ENCODE measurements around the gene NUDT4B.
"Not testable (repeated sequence)": the region's sequence is repeated elsewhere in the genome, so short reads cannot be mapped to it uniquely, and the experiment has no call there.

The NUDT4B gene

DNA sequence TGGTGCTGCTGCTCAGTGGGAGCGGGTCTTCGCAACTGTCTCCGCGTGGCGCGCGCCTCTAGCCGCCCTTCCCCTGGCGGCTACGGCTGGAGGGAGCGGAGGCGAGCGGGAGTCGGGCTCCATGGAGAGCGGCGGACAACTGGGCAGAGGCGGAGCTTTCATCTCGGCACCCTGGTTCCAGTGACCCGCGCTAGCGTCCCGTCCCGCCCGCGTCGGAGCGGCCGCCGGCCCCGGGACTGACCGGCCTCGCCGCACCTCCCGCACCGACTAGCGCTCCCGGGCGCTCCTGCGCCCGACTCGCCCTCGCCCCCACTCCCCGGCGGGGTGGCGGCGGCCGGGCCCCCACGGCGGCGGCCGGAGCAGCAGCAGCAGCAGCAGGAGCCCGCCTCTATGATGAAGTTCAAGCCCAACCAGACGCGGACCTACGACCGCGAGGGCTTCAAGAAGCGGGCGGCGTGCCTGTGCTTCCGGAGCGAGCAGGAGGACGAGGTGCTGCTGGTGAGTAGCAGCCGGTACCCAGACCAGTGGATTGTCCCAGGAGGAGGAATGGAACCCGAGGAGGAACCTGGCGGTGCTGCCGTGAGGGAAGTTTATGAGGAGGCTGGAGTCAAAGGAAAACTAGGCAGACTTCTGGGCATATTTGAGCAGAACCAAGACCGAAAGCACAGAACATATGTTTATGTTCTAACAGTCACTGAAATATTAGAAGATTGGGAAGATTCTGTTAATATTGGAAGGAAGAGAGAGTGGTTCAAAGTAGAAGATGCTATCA is at the start of gene NUDT4B:
TSS of gene NUDT4B (plus strand) at position 212 of the 772 bp plus-strand sequence. CDS start at position 391, 179 bp downstream.
- not testable (repeated sequence) for DNase-seq (ENCODE audit: low read depth in 2 of 2)

DNA sequence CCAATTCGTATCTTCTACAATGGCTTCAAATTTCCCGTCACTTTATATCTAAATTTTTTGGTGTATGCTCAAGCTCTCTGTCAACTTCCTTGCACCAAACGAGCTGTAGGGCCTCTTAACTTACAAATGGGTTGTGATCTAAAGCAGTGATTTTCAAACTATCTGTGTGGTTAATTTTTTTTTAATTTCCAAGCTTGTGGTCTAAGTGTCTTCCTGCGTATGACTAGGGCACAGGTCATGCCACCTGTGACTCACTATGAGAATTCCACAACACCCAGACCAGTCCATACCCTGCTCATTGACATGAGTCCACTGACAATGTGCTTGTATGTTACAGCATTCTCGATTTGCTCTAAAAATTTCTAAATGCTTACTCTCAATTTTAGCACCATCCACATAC is 49.2 kb upstream of the NUDT4B start:
- DNase-seq (ENCODE audit: low read depth in 2 of 2), result not testable (repeated sequence)

DNA sequence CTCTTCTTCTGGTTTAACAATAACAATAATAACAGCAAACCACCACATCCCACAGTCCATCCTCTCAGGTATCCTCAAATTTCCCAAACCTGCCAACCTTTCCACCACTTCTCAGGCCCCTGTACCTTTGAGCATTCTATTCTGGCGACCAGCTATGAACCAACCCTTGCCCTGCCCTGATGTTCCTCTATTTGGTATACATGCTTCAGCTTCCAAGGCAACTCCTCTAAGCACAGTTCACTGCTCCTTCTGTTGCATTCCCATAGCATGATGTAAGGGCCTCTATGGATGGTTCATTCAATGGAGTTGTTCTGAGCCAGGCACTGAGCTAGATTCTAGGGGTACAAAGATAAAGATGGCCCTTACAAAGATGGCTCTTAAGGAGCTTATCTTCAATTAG is 46.3 kb upstream of the NUDT4B start:
- not testable (repeated sequence) for DNase-seq (ENCODE audit: low read depth in 2 of 2)

- not testable (repeated sequence) for DNase-seq (ENCODE audit: low read depth in 2 of 2)
Observed at GRCh38 chr1:148703973-148704591, 44.5 kb upstream of the NUDT4B start.

DNA sequence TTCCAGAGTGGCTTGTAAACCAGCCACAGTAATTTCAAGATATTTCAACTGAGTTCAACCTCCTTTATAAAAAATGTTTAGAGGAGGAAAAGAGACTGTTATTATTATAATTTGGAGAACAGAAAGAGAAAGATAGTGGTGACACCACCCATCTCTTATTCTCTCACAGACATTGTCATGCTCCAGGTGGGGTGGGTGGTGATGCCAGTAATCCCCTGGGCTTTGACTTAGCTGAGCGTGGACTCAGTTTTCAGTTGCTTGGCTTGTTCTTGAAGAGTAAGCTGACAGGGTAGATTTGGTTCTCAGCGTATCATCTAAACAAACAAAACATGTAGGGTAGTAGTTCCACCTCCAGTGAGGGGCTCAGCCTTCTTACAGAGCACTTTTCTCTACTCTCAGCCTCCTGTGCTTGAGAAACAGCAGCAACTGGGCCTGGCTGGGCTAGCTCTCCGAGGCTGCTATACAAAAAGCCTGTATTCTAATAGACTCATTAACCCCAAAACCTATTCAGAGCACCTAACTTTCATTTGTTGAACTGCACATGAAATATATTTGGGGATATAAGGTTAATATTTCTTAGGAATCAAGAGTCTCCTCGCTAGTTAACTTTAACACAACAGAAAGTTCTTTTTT is 43.1 kb upstream of the NUDT4B start:
- DNase-seq (ENCODE audit: low read depth in 2 of 2), result not testable (repeated sequence)

GRCh38 chr1:148708779-148709333 is 39.7 kb upstream of the NUDT4B start:
- not testable (repeated sequence) for DNase-seq (ENCODE audit: low read depth in 2 of 2)

DNA sequence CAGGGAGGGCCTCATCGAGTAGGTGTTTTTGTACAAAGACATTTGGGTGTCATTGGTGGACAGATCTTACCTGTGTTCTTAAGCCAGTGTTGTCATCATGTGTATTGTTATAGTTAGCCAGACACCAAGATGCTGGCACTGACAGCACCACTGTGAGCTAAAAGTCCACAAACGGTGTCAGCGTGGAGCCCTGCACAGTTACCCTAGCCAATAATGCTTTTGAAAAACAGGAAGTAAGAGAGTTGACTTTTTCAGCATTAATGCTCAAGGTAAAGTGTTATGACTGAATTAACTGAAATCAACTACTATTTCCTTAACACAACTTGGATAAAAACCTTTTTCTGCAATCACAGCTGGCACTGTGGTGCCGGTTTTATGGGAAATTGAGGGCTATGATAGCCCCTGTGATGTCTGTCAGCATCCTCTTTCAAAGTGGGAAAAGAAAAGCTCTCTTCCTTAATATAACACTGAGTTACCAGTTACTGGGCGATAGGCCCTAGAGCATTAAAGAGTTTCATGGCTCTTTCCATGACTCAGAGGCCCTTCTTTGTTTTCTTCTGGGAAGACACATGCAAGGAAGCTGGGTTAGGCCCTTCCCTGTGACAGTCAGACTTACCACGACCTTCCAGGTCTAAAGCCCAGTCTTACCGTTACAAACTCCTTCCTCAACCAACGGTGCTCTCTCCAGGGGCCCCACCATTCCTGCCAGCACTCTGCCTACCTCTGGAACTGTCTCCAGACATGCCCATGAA is 37.6 kb upstream of the NUDT4B start:
- DNase-seq (ENCODE audit: low read depth in 2 of 2), result not testable (repeated sequence)

- DNase-seq (ENCODE audit: low read depth in 2 of 2), result not testable (repeated sequence)
Observed at GRCh38 chr1:148712353-148712752, 36.2 kb upstream of the NUDT4B start.

GRCh38 chr1:148715518-148715917 is 33.1 kb upstream of the NUDT4B start:
- not testable (repeated sequence) for DNase-seq (ENCODE audit: low read depth in 2 of 2)

- DNase-seq (ENCODE audit: low read depth in 2 of 2), result not testable (repeated sequence)
Observed at GRCh38 chr1:148716966-148717520, 31.5 kb upstream of the NUDT4B start.

- DNase-seq (ENCODE audit: low read depth in 2 of 2), result not testable (repeated sequence)
Observed at GRCh38 chr1:148720918-148721317, 27.7 kb upstream of the NUDT4B start.

- DNase-seq (ENCODE audit: low read depth in 2 of 2), result not testable (repeated sequence)
Observed at GRCh38 chr1:148722758-148723157, 25.8 kb upstream of the NUDT4B start.

GRCh38 chr1:148723515-148723914 is 25.1 kb upstream of the NUDT4B start:
- not testable (repeated sequence) for DNase-seq (ENCODE audit: low read depth in 2 of 2)

GRCh38 chr1:148724872-148725271 is 23.7 kb upstream of the NUDT4B start:
- not testable (repeated sequence) for DNase-seq (ENCODE audit: low read depth in 2 of 2)

DNA sequence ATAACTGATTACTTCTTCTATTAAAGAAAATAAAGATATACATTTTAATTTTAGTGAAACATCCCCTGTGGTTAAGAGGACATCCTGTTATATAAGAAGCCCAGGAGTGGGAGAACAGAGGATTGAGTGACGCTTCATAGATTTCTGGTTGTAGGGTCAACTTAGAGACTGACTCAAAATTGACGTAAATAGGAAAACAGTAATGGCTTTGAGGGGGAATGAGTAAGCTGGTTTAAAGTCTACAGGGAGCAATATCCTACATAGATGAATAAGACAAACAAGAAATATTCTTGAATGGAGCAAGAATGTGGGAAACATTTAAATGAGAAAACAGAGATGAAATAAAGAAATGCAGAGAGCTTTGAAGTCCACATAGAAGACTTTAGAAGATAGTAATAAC is 20.7 kb upstream of the NUDT4B start:
- not testable (repeated sequence) for DNase-seq (ENCODE audit: low read depth in 2 of 2)

DNA sequence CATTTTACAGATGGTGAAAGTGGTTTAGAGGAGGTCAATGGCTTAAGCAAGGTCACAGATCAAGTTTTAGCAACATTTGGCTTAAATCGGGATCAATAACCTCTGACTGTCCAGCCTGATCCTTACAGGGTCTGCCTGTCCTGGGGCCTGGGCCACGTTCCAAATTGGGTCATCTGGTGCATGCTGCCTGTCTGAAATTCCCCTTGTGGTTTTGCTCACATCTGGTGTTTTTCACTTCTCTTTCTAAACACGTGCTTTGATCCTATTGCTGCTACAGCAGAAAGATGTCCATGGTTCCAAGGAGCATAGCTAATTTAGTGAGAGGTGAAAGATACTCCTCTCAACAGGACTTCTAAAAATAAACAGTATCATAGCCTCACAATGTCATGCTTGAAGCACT is 19.4 kb upstream of the NUDT4B start:
- DNase-seq (ENCODE audit: low read depth in 2 of 2), result not testable (repeated sequence)

DNA sequence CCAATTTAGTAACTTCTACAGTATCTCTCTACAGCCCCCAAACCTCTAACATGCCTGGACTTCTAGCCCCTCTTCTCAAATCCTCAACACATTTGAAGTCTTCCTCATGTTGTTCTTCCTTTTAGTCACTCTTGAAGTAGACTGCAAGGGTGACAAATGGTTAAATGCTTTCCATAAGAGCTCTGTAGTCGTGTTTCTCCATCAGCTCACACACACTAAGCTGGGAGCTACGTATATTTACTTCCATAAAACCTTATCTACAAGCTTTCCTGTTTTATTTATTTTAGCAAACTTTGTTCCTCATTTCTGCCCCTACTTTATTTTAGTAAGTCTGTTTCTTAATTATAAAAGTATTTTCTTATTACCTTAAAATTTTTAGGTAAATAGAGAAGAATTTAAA is 19.0 kb upstream of the NUDT4B start:
- DNase-seq (ENCODE audit: low read depth in 2 of 2), result not testable (repeated sequence)

- DNase-seq (ENCODE audit: low read depth in 2 of 2), result not testable (repeated sequence)
Observed at GRCh38 chr1:148732277-148732676, 16.3 kb upstream of the NUDT4B start.

- DNase-seq (ENCODE audit: low read depth in 2 of 2), result not testable (repeated sequence)
Observed at GRCh38 chr1:148733585-148734310, 14.8 kb upstream of the NUDT4B start.

DNA sequence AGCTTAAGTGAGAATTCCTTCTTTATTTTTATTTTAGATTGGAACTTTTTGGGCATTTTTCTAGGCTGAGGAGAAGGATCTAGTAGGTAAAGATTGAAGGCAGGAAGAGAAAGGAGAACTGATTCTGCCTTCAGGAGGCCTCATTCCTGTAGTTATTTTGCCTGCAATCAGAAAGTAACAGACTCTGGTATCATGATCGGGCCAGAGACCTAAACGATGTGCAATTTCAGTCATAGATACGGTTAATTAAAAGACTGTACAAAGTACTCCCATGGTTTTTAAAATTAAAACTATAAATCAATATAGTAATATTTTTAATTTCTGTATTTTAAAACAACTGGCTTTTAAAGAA is 14.3 kb upstream of the NUDT4B start:
- not testable (repeated sequence) for DNase-seq (ENCODE audit: low read depth in 2 of 2)

GRCh38 chr1:148735538-148735937 is 13.0 kb upstream of the NUDT4B start:
- DNase-seq (ENCODE audit: low read depth in 2 of 2), result not testable (repeated sequence)

All from fibroblast of skin of left biceps (primary cell).